ENCODE measurements around the gene PAAF1.

The PAAF1 gene

DNA sequence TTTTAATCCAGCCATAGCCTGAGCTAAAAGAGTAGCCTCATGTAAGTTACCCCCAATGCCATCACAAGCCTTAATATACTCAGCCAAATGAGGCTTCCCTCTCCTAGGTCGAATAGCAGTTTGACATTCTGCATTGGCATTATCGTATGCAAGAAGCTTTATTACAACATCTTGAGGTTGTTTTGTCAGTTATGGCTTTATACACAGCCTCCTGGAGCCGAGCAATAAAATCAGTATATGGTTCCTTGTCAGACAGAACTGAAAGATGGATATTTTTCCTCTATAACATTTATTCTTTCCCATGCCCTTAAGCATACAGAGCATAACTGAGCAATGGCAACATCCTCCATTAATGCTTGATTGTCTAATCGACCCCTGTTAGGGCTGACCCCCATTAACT lies 68.6 kb downstream of the PAAF1 start:
- no peak for DNase-seq (ENCODE audit: low read depth in 2 of 2)

DNA sequence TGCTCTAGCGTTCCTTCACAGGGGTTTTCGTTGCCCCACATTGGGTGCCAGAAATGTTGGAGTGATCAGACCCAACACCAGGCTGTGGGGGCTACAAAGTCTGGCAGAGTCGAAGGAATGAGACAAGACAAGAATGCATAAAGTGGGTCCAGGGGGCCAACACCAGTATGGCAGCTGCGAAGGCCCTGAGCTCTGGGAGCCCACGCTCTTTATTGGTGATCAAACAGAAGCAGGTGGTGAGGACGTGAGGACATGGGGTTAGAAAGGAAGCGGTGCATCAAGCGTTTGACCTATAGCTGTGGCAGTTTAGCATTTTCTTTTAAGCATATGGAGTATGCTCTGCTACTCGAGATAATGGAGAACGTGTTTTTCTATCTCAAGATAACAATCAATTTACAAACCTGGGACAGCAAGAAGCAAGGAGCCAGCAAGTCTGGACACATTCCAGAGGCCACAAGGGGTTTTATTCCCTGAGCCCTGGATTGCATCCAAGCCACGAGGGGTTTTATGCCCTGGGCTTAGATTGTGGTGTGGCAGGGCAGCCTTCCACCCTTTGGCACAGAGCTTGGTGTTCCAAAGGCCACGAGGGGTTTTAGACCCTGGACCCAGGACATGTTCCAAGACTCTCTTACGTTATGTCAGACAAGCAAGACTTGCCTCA lies 70.1 kb downstream of the PAAF1 start:
- no peak for DNase-seq (ENCODE audit: low read depth in 2 of 2)

DNA sequence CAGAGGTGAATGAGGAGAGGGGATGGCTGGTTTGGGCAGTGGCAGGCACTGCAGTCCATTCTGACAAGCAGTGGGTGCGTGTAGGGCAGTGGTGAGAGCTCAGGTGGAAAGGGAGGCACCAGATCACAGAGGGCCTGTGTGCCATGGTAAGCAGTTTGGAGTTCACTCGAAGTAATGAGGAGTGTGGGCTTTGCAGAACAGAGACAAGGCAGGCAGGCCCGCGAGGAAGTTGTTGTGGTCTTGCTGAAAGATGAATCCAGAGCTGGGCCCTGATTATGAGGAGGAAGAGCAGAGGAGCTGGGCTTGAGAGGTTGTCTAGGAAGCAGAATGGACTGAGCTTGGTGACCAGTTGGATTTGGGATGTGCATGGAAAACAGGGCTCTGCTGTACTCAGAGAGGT lies 72.4 kb downstream of the PAAF1 start:
- DNase-seq (ENCODE audit: low read depth in 2 of 2) = no peak

DNA sequence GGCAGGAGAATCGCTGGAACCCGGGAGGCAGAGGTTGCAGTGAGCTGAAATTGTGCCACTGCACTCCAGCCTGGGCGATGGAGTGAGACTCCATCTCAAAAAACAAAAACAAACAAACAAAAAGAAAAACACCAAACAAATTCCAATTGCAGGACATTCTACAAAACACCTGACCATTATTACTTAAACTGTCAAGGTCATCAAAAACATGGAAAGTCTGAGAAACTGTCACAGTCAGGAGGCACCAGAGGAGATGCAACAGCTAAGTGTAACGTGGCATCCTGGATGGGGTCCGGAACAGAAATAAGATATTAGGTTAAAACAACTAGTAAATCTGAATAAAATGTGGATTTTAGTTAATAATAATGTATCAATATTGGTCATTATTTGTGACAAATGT lies 73.1 kb downstream of the PAAF1 start:
- no peak for DNase-seq (ENCODE audit: low read depth in 2 of 2)

DNA sequence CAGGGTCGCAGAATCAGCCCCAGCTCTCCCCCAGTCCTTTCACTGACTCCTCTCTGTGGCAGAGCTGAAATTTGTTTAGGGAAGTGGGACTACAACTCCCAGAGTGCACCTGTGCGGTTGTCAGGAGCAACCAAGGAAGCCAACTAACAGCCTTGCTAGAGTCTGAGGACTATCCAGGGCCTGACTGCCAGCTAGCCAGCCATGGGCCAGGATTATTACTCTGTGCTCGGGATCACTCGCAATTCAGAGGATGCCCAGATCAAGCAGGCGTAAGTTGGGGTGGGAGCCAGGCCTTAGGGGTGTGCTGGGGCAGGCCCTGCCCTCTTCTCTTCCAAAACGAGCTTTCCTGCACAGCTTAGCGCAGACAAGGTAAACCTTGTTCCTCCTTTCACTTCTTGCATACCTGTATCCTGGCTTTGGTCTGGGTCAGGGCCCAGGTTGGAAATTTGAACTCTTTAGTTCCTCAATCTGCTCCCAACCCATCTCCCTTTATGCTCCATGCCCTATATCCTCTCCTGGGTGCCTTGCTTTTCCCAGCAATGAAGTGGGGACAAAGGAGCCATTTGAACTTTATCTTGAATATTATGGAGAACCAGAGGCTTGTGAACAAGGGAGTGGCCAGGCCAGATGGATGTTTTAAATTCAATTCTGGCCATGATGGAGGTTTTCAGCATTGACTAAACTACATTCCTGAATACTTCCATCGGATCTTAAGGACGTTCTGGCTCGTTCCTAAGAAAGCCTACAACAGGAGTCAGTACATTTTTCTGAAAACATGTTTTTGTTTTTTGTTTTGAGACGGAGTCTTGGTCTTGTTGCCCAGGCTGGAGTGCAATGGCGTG lies 74.3 kb downstream of the PAAF1 start, which contains the start of gene DNAJB13:
TSS of gene DNAJB13 (plus strand) at position 158 of the 842 bp plus-strand sequence. CDS start at position 202, 44 bp downstream.
- DNase-seq (ENCODE audit: low read depth in 2 of 2) = no peak

DNA sequence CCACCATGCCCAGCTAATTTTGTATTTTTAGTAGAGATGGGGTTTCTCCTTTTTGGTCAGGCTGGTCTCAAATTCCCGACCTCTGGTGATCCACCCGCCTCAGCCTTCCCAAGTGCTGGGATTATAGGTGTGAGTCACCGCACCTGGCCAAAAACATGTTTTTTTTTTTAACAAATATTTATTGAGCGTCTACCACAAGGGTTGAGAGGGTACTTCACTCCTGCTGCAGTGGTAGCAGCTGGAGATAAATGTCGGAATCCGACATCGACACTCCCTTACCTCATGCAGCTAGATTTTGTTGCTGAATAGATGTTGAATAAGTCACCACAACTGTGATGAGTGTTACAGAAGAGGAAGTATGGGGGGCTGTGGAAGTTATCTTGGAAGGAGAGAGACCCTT lies 75.0 kb downstream of the PAAF1 start:
- DNase-seq (ENCODE audit: low read depth in 2 of 2) = no peak

DNA sequence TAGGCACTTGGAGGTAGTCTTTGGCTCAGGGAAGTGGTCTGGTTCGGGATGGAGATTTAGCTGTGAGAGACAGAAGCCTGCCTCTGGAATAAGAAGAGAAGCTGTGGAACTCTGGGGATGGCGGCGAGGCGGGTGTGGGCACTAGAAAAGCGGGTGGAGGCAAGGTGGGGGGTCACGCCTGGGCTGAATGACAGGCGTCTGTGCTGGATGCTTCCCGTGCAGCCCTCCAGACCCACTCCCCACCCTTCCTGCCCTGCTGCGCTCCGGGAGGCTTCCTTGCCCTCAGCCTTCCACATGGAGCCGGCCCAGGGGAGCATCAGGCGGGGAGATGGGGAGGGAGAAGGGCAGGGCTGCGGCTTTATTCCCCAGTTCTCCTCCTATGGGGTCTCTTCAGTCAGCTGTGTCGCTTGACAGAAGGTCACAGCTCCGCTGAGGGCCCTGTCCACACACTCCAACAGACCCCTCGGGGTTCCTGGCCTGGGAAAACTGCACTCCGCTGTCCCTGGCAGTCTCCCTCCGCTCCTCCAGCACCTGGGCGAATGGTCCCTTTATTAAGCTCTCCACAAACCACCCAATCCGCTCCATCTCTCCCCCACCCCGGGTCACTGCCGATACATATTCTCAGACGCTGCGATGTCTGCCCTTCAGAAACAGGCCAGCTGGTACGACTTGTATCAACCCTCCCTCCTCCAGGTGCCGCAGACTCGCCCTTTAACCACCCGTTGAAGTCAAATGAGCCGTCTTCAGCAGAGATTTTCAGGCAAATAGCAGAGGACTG lies 80.3 kb downstream of the PAAF1 start:
- DNase-seq (ENCODE audit: low read depth in 2 of 2) = no peak

DNA sequence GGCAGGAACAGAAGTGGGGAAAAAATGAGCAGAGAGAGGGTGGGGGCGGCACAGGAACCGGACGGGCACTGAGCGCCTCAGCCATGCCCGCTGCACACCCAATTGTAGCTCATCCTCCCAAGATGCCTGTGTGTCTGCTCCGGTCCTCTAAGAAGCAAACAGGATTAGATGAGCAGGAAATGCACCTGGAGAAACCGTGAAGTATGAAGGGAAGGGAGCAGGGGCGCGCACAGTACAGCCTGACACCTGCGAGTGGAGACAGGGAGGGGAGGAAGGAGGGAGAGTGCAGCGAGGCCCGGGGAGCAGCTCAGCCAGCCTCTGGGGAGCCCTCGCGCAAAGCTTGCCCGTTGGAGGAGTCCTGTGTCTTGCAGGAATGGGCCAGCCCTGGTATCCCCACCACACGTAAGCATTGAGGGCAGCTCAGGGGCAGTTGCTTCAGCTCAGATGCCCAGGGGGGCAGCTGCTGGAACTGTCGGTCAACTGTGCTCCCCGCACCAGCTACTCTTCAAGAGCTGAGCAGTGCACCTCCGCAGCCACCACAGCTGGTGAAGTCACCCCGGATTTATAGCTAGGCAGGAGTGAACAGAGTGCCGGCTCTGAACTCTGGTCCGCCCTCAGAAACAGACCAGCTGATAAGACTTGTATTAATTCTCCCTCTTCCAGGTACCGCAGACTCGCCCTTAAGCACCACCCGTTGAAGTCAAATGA lies 81.0 kb downstream of the PAAF1 start:
- DNase-seq (ENCODE audit: low read depth in 2 of 2) = no peak

DNA sequence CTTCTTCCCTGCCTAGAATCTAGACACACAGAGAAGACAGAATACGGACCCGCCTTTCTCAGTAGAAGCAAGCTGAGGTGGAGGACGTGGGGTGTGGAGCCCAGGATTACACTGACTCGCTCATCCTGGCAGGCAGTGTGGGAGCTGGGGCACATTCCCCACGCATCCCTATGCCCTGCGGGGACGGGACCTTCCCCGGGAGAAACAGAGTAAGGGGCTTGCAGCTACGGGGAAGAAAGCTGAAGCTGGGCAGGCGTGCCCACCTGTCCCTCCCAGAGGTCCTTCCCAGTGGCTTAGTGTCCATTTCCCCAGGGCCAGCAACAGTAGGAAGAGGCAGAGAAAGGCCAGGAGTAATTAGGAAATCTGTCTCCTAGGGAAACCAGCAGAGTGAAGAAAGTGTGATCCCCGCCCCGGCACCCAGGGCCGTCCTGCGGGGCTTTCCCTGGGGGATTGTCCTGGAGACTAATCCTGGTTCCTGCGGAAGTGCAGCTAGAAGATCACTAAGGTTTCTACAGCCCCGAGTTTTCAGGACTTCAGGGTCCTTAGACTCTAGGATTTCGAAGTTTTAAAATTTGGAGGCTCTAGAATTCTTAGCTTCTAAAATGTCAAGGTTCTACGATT lies 81.8 kb downstream of the PAAF1 start:
- no peak for DNase-seq (ENCODE audit: low read depth in 2 of 2)

DNA sequence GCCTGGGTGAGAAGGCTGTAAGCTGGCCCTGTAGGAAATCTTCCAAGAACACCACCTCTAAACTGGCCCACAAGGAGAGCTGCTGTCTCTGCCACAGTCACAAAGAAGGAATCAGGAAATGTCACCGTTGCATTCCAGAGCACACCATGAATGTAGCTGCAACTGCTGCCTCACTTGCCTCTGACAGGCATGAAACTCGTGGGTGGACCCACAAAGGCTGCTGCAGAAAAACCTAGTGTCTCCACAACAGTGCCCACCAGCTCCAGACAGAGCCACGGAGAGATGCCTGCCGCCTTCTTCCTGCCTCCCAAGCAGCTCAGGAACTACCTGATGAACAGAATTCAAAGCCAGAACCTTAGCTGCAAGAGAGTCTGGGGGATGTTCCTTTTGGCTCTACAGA lies 84.5 kb downstream of the PAAF1 start:
- no peak for DNase-seq (ENCODE audit: low read depth in 2 of 2)

DNA sequence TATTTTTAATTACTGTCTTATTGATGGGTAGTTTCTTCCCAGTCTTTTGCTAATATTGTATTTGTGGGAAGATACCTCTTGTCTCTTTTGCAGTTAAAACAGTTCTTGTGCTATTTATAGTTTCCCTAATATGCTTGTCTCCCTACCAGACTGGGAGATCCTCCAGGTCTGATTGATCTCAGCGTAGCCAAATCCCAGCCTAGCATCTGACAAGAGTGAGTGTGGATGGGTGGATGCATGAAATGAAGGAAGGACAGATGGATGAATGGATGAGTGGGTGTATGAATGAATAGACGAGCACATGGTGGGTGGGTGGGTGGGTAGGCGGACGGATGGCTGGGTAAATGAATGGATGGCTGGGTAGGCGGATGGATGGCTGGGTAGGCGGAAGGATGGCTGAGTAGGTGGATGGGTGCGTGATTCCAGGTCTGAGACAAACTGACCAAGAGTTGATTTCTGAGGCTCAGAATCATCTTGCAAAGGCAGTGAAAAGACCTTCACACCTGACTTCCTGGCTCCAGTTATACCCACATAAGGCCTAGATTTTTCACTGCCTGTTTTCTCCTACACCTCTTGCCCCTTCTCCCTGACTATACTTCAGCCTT lies 85.4 kb downstream of the PAAF1 start:
- DNase-seq (ENCODE audit: low read depth in 2 of 2) = no peak

DNA sequence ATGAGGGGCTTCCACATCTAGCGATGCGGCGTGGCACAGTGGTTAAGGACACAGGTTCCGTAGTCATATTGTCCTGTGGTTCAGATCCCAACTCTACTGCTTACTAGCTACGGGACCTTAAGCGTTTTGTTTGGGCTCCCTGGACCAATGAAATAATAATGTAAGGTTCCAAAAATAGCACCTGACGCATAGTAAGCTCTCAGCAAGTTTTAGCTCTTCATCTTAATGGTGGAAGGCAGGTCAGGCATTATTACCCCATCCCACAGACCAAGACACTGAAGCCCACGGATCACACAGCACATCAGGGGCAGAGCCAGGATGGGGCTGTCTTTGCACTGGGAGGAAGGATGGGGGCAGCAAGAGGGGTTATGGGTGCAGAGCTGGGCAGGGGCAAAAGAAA lies 87.1 kb downstream of the PAAF1 start:
- no peak for DNase-seq (ENCODE audit: low read depth in 2 of 2)

DNA sequence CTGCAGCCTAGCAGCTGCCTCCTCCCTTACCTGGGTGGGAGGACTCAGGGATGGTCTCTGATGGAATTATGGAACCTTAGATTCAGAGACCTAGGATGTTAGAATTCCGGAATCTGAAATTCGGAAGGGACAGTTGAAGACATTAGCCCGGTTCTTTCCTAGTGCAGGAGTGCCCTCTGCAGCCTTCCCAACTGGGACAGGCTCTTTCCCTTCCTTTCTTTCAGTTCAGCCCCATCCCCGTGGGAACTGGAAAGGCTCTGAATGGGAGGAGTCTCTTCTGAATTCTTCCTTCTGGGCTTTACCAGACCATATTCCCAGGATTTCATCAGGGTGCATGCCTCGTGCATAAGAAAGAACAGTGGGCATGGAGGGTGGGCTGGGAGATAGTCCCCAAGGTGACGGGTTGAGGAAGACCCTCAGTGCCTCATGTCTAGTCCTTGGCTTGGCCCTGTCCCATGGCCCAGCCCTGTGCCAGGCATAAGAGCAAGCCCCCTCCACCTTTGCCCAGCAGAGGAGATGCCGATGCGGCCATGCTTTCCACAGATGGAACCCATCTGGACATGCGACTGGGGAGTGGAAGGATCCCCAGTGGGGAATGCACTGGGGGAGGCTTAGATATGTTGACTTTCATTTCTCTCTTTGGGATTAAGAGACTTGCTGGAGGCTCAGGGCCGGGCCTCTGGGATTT lies 88.4 kb downstream of the PAAF1 start:
- DNase-seq (ENCODE audit: low read depth in 2 of 2) = no peak

DNA sequence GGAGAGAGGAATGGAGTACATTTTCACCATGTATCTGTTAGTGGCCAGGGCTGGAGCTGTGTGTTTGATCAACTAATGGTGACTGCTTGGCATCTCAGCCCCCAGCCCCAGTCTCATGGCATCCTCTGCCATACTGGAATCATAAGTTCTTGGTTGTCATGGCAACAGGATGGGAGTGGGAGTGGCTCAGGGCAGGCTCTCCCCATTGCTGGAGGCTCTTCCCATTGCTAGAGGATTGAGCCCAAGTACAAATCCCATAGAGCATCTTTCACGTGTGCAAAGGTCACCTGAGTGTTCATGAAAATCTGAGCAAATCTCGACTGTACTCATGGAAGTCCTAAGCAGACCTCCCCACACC lies 88.9 kb downstream of the PAAF1 start:
- no peak for DNase-seq (ENCODE audit: low read depth in 2 of 2)

DNA sequence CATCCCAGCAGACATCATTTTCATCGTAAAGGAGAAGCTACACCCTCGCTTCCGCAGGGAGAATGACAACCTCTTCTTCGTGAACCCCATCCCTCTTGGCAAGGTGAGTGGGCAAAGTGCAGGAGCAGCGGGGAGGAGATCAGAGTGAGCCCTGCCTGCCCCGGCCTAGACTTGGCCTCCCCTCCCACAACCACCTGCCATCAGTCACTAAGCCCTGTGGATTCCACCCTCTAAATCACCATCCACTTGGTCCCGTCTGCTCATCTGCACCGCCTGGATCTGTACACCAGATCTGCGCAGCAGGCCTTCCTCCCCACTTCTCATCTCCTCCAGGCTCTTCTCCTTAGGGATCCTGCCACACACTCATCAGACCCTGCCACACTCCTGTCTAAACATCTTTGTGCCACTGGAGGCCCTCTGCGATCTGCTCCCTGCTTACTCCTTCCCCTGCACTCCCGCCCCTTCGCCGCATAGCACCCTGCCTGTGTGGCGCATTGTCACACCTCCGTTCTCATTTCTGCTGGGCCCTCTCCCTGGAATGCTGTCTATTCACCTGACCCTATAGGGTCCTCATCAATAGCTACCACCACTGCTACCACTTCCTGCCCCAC lies 91.7 kb downstream of the PAAF1 start:
- DNase-seq (ENCODE audit: low read depth in 2 of 2) = no peak

DNA sequence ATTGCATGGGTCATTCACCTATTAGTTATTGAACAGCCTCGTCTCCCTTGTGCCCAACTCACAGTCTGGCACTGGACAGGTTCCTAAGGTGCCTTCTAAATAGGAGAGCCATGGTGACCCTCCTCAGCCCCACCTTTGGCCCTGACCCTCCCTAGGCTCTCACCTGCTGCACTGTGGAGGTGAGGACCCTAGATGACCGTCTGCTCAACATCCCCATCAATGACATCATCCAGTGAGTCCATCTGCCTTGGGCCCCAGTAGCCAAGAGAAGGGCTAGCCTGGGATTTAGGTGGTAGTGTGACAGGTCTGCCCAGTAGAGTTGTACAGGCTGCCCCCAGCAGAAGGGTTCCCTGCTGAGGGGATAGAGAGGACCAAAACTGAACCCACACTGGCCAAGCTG lies 92.3 kb downstream of the PAAF1 start:
- no peak for DNase-seq (ENCODE audit: low read depth in 2 of 2)

DNA sequence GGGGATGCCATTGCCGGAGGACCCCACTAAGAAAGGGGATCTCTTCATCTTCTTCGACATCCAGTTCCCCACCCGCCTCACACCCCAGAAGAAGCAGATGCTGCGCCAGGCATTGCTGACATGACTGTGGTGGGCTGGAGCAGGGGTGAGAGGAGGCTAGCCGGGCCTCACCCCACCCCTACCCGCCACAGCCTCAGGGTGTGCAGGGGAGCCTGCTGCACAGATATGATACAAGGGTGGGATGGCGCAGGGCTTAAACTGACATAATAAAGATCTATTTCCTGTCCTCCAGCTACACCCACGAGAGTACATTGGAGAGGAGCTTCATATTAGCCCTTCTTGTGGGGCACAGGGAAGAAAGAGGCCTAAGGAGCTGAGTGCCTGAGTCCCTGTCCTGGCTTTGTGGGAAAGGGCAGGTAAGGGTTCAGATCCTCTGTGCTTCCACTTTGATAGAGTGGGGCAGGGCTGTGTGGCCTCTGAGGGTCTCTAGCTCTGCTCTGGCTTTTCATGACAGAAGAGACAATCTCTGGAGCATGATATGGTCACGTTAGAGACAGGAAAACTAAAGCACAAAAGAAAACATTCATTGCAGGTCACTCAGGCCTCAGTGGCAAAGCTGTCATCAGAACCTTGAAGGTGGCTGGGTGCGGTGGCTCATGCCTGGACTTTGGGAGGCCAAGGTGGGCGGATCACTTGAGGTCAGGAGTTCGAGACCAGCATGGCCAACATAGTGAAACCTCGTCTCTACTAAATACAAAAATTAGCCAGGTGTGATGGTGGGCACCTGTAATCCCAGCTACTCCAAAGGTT lies 93.4 kb downstream of the PAAF1 start:
- DNase-seq (ENCODE audit: low read depth in 2 of 2) = no peak

DNA sequence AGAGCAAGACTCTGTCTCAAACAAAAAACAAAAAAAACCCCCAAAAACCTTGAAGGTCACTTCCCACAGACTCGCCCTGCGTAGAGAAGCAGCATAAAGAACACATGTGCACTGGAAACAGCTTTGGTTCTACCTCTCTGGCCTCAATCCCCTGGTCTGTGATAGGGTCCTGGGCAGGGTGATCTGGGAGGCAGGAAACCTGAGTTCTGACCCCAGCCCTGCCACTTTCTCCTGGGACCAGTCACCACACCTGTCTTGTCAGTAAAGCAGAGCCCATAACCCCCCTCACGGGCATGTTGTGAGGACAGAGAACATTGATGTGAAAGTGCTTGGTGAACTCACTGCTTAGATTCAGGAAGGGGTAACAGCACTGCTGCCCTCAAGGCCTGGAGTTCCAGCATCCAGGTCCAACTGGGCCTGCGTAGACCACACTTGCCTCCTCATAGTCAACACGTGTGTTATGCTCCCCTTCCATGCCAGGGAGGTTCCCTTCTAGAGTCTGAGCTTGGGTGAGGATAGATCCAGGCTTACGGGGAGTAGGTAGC lies 94.4 kb downstream of the PAAF1 start:
- DNase-seq (ENCODE audit: low read depth in 2 of 2) = no peak

DNA sequence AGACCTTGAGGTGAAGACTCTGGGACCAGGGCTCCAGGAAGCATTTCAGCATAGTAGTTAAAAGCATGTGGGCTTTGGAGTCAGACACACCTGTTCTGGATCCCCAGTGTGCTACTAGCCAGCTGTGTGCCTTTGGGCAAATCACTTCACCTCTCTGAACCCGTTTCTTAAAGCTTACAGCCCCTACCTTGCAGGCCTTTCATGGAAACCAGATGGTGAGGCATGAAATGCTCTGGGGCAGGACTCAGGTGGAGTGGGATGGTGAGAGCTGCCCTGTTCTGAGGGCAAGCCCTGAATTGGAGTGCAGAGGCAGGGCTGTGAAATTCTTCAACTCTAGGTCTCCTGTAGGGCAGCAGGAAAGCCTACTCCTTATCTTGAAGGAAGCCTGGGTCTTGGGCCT lies 95.4 kb downstream of the PAAF1 start:
- DNase-seq (ENCODE audit: low read depth in 2 of 2) = no peak
